GM21717 (cell line): Measurements from ENCODE around the gene MRPL44.
"Not testable (repeated sequence)": the region's sequence is repeated elsewhere in the genome, so short reads cannot be mapped to it uniquely, and the experiment has no call there.

Experiments
- ATAC-seq: cut with Tn5 transposase; IDR thresholded peaks from one replicate; pipeline ENCODE4 v1.9.1; 2021; ENCODE audit warnings: mild to moderate bottlenecking, moderate library complexity; ENCODE audit not compliant: unreplicated experiment

The MRPL44 gene

GRCh38 chr2:224000662-224001061 is 43.4 kb downstream of the MRPL44 start:
- not testable (repeated sequence) for ATAC-seq

- ATAC-seq: no peak
Measured at GRCh38 chr2:224004105-224004695, 46.9 kb downstream of the MRPL44 start.

- no peak for ATAC-seq
Measured at GRCh38 chr2:224008702-224009261, 51.5 kb downstream of the MRPL44 start.

GRCh38 chr2:224009605-224010315 is 52.5 kb downstream of the MRPL44 start:
- ATAC-seq: no peak

GRCh38 chr2:224011837-224012236 is 54.6 kb downstream of the MRPL44 start:
- ATAC-seq: no peak

- ATAC-seq: no peak
Measured at GRCh38 chr2:224014336-224014735, 57.1 kb downstream of the MRPL44 start.

GRCh38 chr2:224016963-224017362 is 59.7 kb downstream of the MRPL44 start:
- ATAC-seq: no peak
